HCT116 (cell line): ENCODE data around the gene TMEM186. TPM values are rescaled to one million over a fixed set of nuclear protein-coding genes. Genes with fewer than 3 reads are reported as not detected.

ENCODE experiments used
- ATAC-seq: fragments of 200-7000 bp; cut with Tn5 transposase; 2 replicates; pipeline ENCODE4 v1.9.1; 2020; ENCODE audit warnings: mild to moderate bottlenecking, moderate library complexity
- BruUV-seq: library from RNA; stranded (reverse); fragments of 400-500 nt; replicated peaks from 2 replicates; lab custom pipeline; 2021; lab: Mats Ljungman, UMichigan
- CTCF ChIA-PET: fragments of 300-600 bp; sonication (Branson Sonifier 250); formaldehyde crosslinking; loops from one replicate; lab custom pipeline; 2021; ENCODE audit warnings: antibody characterized with exemption; lab: Charles Lee
- POLR2A ChIA-PET: fragments of 300-600, 350-600 bp; sonication (Branson Sonifier 250); formaldehyde crosslinking; loops from one replicate; lab custom pipeline; 2021; ENCODE audit warnings: antibody characterized with exemption; lab: Charles Lee
- RAD21 ChIA-PET, 2 experiments: fragments of 300-600 bp; sonication (Branson Sonifier 250); formaldehyde crosslinking; loops; one replicate each; lab custom pipeline; 2023; ENCODE audit warnings: low total read pairs in 2 of 2; ENCODE audit not compliant: uncharacterized antibody in 2 of 2, unreplicated experiment in 2 of 2, low non-redundant PET in 1 of 2; lab: Charles Lee
- DNase-seq: peaks from one replicate; pipeline ENCODE4 v3.0.0-alpha.2; 2010; ENCODE audit warnings: low read depth, low spot score
- H2AFZ ChIP-seq: fragments of 200-600 bp; shearing (Covaris generic), sonication (generic); 2 replicates; pipeline ENCODE4 v1.6.1; 2017; ENCODE audit warnings: low read depth, mixed run types, mixed read lengths, antibody characterized with exemption, low read length; ENCODE audit not compliant: poor library complexity, severe bottlenecking
- H3K27ac ChIP-seq: 2 replicates; pipeline ENCODE4 v1.5.1; 2012; ENCODE audit warnings: low read depth, low read length
- H3K27me3 ChIP-seq: fragments of 200-600 bp; sonication (generic); 2 replicates; pipeline ENCODE4 v1.6.1; 2016; ENCODE audit warnings: mixed run types, low read length, mixed read lengths; ENCODE audit not compliant: insufficient read depth
- H3K36me3 ChIP-seq, 2 experiments: fragments of 200-500 bp in 1 of 2; fragments of 200-600 bp in 1 of 2; sonication (Bioruptor generic) in 1 of 2; sonication (generic) in 1 of 2; 2 replicates each; pipeline versions ENCODE4 v1.5.1 to v1.6.1; 2014 to 2016; ENCODE audit warnings: low read length in 2 of 2, inconsistent platforms in 1 of 2, mixed read lengths in 1 of 2, mixed run types in 1 of 2; ENCODE audit not compliant: insufficient read depth in 2 of 2, control insufficient read depth in 1 of 2
- H3K4me1 ChIP-seq, 2 experiments: fragments of 200-600 bp in 1 of 2; sonication (generic) in 1 of 2; 2 replicates each; pipeline versions ENCODE4 v1.5.1 to v1.6.1; 2012 to 2017; ENCODE audit warnings: low read length in 2 of 2, inconsistent platforms in 1 of 2, mild to moderate bottlenecking in 1 of 2, mixed read lengths in 1 of 2, mixed run types in 1 of 2, moderate library complexity in 1 of 2; ENCODE audit not compliant: insufficient read depth in 2 of 2, control insufficient read depth in 1 of 2
- H3K4me2 ChIP-seq: fragments of 200-600 bp; sonication (generic); 2 replicates; pipeline ENCODE4 v1.6.1; 2017; ENCODE audit warnings: mixed run types, low read length, mixed read lengths
- H3K4me3 ChIP-seq, 2 experiments: fragments of 200-600 bp in 1 of 2; sonication (generic) in 1 of 2; replicated peaks in 1 of 2; 2 replicates each; pipeline ENCODE4 v1.5.1; 2011 to 2016; ENCODE audit warnings: low read length in 2 of 2, control low read depth in 1 of 2, low read depth in 1 of 2, mild to moderate bottlenecking in 1 of 2, mixed read lengths in 1 of 2, mixed run types in 1 of 2
- H3K79me2 ChIP-seq: fragments of 200-600 bp; sonication (generic); 2 replicates; pipeline ENCODE4 v1.6.1; 2017; ENCODE audit warnings: mild to moderate bottlenecking, mixed run types, low read length, moderate library complexity, mixed read lengths; ENCODE audit not compliant: insufficient read depth
- H3K9ac ChIP-seq: fragments of 200-600 bp; sonication (generic); 2 replicates; pipeline ENCODE4 v1.6.1; 2016; ENCODE audit warnings: low read length, mixed read lengths
- H3K9me2 ChIP-seq: fragments of 200-600 bp; sonication (generic), shearing (Covaris generic); 2 replicates; pipeline ENCODE4 v1.6.1; 2017; ENCODE audit warnings: mixed run types, mild to moderate bottlenecking, moderate library complexity; ENCODE audit not compliant: insufficient read depth
- H3K9me3 ChIP-seq, 2 experiments: fragments of 200-500 bp in 1 of 2; fragments of 200-600 bp in 1 of 2; sonication (Bioruptor generic) in 1 of 2; sonication (generic) in 1 of 2; 2 replicates each; pipeline ENCODE4 v1.6.1; 2014 to 2017; ENCODE audit warnings: low read length in 2 of 2, mixed read lengths in 2 of 2, inconsistent platforms in 1 of 2, low read depth in 1 of 2, mild to moderate bottlenecking in 1 of 2, mixed run types in 1 of 2, moderate library complexity in 1 of 2; ENCODE audit not compliant: control insufficient read depth in 1 of 2, insufficient read depth in 1 of 2
- H4K20me1 ChIP-seq: fragments of 200-600 bp; sonication (generic), shearing (Covaris generic); 2 replicates; pipeline ENCODE4 v1.6.1; 2017; ENCODE audit warnings: mixed run types, mild to moderate bottlenecking, moderate library complexity; ENCODE audit not compliant: insufficient read depth
- CBX3 ChIP-seq: IDR thresholded peaks from 2 replicates; pipeline ENCODE4 v1.6.1; 2012; ENCODE audit warnings: low read depth
- CTCF ChIP-seq, 3 experiments: fragments of 200-600 bp in 1 of 3; sonication (generic) in 1 of 3; IDR thresholded peaks in 2 of 3; conservative IDR thresholded peaks in 1 of 3; 2 replicates each; pipeline ENCODE4 v1.5.1; 2012 to 2017; ENCODE audit warnings: low read depth in 2 of 3, low read length in 2 of 3, antibody characterized with exemption in 1 of 3, borderline replicate concordance in 1 of 3, control low read depth in 1 of 3, mild to moderate bottlenecking in 1 of 3, mixed read lengths in 1 of 3, mixed run types in 1 of 3, moderate library complexity in 1 of 3; ENCODE audit not compliant: insufficient read depth in 1 of 3
- EGR1 ChIP-seq: IDR thresholded peaks from 2 replicates; pipeline ENCODE4 v1.6.1; 2012; ENCODE audit warnings: low read depth
- EZH2 ChIP-seq: fragments of 200-600 bp; sonication (generic); IDR thresholded peaks from 2 replicates; pipeline ENCODE4 v1.6.1; 2017; ENCODE audit warnings: antibody characterized with exemption, mixed run types
- JUND ChIP-seq: IDR thresholded peaks from 2 replicates; pipeline ENCODE4 v1.6.1; 2012
- MAX ChIP-seq: IDR thresholded peaks from 2 replicates; pipeline ENCODE4 v1.6.1; 2012
- SIN3A ChIP-seq: IDR thresholded peaks from 2 replicates; pipeline ENCODE4 v1.6.1; 2012; ENCODE audit warnings: low read depth
- TCF7L2 ChIP-seq: IDR thresholded peaks from 2 replicates; pipeline ENCODE4 v1.7.0; 2011; ENCODE audit warnings: borderline replicate concordance, inconsistent platforms; ENCODE audit not compliant: insufficient read depth, insufficient read length; ENCODE audit errors: extremely low read depth
- YY1 ChIP-seq: IDR thresholded peaks from 2 replicates; pipeline ENCODE4 v1.6.1; 2011; ENCODE audit warnings: low read length, low read depth, moderate library complexity, mild to moderate bottlenecking; ENCODE audit not compliant: insufficient replicate concordance; ENCODE audit errors: extremely low read depth
- ZFX ChIP-seq: fragments of 450-650 bp; IDR thresholded peaks from 2 replicates; pipeline ENCODE4 v1.6.1; 2017
- ZNF274 ChIP-seq: fragments of 200-500 bp; sonication (Bioruptor generic); IDR thresholded peaks from 2 replicates; pipeline ENCODE4 v1.6.1; 2014; ENCODE audit warnings: mild to moderate bottlenecking, low read depth, low read length, inconsistent platforms
- intact Hi-C: fragments of 100-400 bp; cut with micrococcal nuclease; formaldehyde crosslinking; loops from 2 replicates; pipeline ENCODE4 v1.10.0; 2022
- total RNA-seq: library from RNA; stranded (reverse); gene quantifications from one replicate; pipeline ENCODE4 v1.2.1, GENCODE V29; 2021; ENCODE audit not compliant: unreplicated experiment

The TMEM186 gene
- total RNA-seq, 1 experiment from 2014 or later, result 14.0 TPM

GRCh38 chr16:8752706-8753105 is 44.7 kb downstream of the TMEM186 start:
- CTCF ChIA-PET, result no interaction called here

More at GRCh38 chr16:8752706-8753105, 44.7 kb downstream of the TMEM186 start:
- BruUV-seq, result no TSS peak
- no peaks in the 10 kb centered on the region for H3K9me3 ChIP-seq
- H3K4me2 ChIP-seq, result peak overlapping the region; percentile 35; the same call in 1 of the 2 replicates
- peaks cover 11 to 16% of the 10 kb centered on the region in 2 experiments for H3K4me1 ChIP-seq
- no peak for ATAC-seq
- TF ChIP-seq JUND (no peak), ZFX (no peak), SIN3A (no peak), ZNF274 (no peak), TCF7L2 (no peak), YY1 (no peak), EZH2 (no peak), CBX3 (no peak), CTCF (IDR thresholded peaks at IDR 0.05 in 2 of 3, conservative IDR thresholded peaks at IDR 0.05 in 1 of 3; ENCODE audit: borderline replicate concordance in 1 of 3, insufficient read depth in 1 of 3, low read depth in 2 of 3, low read length in 2 of 3) (no peak), EGR1 (no peak), MAX (no peak)
- TF ChIP-seq, all 23 proteins: peak for 0
- Histone ChIP-seq H3K79me2 (no peaks in the 10 kb centered on the region), H3K27ac (no peak overlapping the region), H4K20me1 (no peaks in the 10 kb centered on the region), H2AFZ (no peak overlapping the region), H3K27me3 (no peaks in the 10 kb centered on the region), H3K36me3 (no peaks in the 10 kb centered on the region), H3K9ac (no peak overlapping the region), H3K9me2 (no peaks in the 10 kb centered on the region), H3K4me3 (no peak overlapping the region)
- RAD21 ChIA-PET, result no interaction called here
- POLR2A ChIA-PET, result no interaction called here
- intact Hi-C loops, result no loop called here
- no peak for DNase-seq
